GM18519 (cell line): Measurements from ENCODE around the gene MAP7D3.
A peak's percentile ranks its signal among the peaks of the same experiment; 100 is the strongest.
"Not testable (repeated sequence)": the region's sequence is repeated elsewhere in the genome, so short reads cannot be mapped to it uniquely, and the experiment has no call there.

Experiments
- ATAC-seq: cut with Tn5 transposase; IDR thresholded peaks from one replicate; pipeline ENCODE4 v1.9.1; 2021; ENCODE audit warnings: mild to moderate bottlenecking, moderate library complexity; ENCODE audit not compliant: unreplicated experiment, low FRiP score

The MAP7D3 gene

DNA sequence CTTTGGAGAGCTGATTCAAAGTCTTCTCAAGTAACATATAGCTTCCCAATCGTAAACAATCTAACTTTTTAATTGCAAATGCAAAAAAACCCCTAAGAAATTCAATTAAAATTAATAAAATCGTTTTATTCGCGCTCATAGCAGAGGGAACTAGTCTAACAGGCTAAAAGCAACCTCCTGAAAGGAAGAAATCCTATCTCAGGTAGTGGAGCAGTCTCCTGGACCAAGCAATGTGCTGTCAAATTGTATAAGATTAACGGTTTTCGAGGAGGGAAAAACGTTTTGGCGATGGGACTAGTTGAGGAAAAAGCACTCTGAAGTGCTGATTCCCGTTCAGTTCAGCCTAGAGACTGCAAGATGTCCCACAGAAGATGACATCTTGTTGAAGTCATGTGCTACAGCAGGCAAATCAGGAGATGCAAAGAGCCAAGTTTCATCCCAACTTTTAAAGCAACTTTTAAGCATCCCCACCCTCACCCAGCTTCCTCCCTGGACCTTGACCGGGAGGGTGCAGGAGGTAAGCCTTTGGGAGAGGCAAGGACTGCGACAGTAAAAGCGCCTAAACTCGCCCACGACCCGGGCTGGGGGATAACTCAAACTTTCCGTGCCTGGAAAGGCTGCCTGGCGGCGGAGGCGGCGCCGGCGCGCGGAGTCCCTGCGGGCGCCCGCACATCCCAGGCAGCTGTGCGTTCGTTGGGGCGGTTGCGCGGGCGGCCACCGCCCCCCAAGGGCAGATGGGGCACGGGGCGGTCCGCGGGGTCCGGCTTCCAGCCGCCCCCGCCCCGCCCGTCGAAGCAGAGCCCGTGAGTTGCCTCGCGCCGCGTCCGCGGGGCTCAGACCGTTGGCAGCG lies 784 bp downstream of the MAP7D3 start:
- ATAC-seq = peak; percentile 26

DNA sequence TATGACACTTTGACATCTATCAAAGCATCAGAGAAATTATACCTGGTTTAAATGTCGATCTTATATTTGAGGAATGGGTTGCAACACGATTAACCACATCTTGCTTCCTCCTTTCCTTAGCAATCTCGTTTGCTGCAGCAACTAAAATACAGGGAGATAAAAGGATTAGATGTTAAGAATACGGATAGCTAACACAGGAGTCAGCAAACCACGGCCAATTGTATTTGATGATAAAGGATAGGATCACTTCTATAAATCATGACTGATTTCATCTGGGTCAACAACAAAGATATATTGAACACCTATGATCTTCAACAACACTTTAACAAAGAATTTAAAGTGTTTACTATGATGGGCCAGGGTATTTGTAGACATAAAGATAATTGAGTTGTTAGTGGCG lies 5.0 kb downstream of the MAP7D3 start:
- no peak for ATAC-seq

DNA sequence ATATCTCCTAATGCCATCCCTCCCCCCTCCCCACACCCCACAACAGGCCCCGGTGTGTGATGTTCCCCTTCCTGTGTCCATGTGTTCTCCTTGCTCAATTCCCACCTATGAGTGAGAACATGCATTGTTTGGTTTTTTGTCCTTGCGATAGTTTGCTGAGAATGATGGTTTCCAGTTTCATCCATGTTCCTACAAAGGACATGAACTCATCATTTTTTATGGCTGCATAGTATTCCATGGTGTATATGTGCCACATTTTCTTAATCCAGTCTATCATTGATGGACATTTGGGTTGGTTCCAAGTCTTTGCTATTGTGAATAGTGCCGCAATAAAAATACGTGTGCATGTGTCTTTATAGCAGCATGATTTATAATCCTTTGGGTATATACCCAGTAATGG lies 13.4 kb downstream of the MAP7D3 start:
- not testable (repeated sequence) for ATAC-seq

DNA sequence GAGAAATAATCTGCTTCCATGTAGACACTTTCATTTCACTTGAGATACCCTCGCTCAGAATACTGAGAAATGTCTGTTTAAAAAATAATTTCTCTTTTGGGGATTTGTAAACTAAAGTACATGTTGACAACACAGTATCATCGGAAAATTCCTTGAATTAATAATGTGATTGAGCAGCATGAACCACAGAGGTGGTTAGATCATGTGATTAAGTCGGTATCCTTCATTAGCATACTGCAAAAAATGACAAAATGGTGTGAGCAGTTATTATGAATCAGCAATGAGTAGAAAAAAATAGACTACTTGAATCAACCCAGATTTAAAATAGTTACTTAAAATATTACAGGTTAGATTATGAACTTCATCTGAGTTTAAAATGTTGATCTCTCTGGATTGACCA lies 14.1 kb downstream of the MAP7D3 start:
- ATAC-seq = no peak

DNA sequence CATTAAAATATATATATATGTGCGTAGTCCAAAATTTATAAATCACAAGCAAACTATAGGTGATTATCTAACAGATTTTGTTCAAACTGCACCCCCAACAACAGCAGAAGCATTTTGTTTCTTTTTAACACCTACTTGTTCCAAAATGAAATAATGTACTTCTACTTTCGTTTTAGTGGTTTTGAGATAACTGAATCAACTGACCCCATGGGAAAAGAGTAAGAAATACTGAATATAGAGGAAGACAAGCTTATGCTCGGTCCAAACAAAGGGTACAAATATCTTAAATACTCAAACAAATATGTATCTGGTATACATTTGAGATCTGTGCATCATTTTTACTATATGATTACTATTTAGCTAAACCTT lies 22.4 kb downstream of the MAP7D3 start:
- ATAC-seq = no peak

DNA sequence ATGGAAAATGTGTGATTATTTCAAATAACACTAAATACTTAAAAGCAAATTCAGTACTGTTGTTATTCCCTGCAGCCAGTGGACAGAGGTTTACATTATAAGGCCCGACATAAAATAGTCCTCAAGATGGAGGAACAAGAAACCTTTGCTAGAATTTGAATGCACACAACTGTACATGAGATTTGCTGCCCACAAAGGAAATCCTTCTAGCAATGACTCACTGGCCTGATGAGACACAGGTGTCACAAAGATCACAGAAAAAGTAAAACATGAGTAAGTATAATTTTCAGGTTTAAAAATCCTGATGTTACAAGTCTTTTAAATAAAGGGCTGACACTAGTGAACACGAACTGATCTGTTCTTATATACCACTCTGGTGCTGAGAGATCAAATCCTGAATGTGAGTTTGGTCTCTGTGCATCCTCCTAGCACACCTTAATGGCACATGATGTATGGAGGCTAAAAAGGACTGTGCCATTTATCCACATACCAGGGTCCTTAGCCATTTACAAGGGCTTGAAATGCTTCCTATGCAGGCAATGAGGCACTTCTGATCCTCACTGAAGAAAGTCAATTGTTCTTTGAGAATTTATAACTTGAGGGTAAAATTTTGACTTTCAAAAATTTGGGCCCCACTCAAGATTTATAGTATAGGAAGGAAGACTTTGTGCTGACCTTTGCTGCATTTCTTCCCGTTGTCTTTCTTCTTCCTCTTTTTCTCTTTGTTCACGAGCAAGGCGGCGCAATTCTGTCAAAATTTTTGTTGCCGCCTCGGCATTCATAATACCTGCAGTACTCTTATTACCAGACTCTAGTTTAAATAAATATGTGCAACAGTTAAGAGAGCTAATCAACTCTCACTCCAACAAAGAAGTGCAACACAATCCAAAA lies 23.0 kb downstream of the MAP7D3 start:
- peak; percentile 45 for ATAC-seq

DNA sequence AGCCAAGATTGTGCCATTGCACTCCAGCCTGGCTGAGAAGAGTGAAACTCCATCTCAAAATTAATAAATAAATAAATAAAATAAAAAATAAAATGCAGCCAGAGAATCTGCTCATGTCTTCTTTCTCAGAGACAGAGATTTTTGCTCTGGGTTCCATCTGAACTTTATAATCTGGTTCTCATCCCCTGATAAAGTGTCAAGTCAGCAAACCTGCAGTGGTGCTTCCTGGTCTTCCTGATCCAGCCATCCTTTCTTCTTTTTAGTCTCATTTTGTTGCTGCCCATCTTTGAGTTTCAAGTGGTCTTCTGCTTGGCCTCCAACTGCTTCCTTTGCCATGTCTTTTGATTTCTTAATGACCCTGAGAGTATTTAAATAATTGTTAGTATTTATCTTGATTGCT lies 24.1 kb downstream of the MAP7D3 start:
- no peak for ATAC-seq

DNA sequence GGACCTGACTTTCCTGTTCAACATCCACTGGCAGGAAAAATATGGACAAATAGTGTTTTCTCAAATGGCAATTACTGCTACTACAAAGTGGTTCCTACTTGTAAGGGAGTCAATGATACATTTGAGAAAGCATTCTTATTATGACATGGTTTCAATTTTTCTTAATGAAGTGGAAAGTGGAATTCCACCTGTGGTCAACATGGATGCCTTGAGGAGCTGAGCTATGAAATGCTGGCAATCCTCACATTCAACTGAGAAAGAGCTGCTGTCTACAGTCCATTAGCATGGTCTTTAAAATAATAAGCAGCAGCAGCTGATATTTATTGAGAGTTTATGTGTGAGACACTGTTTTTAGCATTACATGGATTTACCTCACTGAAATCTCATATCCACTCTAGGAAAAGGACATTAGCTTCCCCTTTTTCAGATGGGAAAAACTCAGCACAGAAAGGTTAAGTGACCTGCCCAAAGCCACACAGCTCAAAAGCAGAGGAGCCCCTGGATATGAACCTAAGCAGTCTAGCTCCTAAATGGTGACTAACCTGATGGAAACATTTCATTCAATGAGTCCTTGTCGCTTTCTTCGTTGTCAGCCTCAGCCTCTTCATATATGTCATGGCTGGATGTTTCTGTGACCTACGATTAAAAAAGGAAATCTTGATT lies 29.2 kb downstream of the MAP7D3 start:
- no peak for ATAC-seq

DNA sequence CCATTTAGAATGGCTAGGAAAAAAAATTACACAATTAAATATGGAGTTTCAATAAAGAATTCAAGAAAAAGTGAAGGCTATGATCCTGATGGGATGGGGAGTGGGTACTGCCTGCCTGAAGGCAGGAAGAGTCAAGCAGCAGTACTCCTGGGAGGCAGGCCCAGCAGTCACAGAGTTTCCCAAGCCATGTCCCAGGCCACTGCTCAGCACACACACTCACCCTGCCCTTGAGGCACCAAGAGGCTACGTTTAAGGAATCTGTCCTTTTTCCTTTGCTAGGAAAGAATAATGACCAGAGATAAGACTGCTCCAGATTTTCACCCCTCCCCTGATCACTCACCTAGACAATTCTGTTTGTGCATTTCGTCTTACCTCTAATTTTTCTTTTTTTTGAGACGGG lies 30.2 kb downstream of the MAP7D3 start:
- ATAC-seq = no peak

DNA sequence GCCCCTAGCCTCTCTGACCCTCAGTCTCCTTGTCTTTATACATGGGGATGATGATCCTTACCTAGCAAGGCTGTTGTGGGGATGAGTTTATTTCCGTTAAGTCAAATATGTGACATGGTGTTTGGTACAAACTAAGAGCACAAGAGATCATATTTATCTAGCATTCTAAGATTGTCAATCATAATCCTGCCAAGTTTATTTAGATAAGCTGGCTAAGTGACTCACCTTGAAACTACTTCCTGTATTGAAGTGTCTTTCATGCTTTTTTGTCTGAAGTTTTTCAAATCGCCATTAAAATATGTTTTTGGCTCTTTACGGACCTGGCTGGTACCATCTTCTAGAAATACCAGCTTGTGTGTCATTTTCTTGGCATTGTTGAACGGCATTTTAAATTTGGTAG lies 30.7 kb downstream of the MAP7D3 start:
- no peak for ATAC-seq

DNA sequence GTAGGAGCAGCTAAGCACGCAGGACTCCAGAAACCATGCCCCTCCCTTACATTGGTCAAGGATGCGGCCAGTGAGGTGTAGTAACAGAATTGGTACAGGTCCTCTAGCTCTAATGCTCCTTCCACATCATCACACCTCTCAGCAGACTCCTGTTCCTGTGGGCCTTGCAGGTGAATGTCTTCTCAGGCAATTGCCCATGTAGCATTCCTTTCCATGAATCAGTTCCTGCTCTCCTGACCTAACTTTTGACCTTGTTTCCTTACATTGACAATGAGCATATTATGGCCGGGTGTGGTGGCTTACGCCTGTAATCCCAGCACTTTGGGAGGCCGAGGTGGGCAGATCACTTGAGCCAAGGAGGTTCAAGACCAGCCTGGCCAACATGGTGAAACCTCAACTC lies 31.3 kb downstream of the MAP7D3 start:
- ATAC-seq = no peak

DNA sequence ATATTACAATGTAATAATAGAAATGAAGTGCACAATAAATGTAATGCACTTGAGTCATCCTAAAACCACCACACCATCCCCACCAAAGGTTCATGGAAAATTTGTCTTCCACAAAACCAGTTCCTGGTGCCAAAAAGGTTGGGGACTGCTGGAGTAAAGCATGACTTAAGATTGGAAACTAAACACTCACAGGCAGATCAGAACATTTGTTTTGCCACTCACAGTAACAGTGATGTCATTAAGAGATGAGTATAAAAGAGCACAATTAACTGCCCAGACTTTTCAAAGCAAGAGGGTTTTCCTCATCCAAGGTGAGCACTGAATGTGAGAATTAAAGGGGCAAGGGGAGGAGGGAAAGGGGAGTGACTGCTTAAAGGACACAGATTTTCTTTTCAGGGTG lies 35.6 kb downstream of the MAP7D3 start:
- no peak for ATAC-seq

DNA sequence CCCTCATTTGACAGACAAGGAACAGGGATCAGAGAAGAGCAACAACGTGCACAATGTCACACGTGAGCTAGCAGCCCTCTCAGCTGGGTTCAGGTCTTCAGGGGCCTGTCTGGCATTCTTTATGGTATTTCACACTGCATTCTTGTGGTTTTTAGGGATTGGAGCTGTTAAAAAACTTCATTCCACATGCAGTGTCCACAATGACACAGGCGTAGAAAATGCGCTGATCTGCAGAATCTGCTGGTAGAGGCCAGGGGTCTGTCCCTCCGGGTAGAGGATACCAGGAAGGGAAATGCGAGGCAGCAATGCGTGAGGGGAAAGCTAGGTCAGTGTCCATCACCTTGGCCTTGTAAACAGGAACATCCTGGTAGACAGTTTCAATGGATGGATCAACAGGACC lies 36.6 kb downstream of the MAP7D3 start:
- no peak for ATAC-seq

DNA sequence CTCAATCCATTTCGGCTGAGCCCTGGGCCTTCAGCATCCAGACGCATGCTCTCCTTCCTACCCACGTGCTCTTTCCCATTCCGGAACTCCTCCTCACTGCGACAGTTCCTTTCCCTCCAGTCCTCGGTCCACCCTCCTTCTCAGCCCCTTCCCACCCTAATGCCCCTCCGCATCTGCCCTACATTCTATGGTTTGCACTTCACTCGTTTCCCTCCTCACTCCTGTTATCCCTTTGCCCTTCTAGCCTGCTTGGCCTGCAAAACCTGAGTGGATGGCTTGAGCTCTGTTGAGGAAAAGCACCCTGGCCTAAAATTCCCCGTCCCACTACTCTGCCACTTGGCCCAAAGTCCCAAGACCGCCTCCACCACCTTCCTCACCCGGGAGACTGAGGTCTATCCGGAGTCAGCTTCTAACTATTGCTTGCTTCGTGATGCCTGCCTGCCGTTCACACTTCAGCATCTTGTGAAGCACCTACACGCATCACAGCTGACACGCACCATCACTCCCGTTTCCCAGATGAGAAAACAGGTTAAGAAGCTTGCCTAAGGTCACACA lies 38.6 kb downstream of the MAP7D3 start:
- ATAC-seq = no peak

DNA sequence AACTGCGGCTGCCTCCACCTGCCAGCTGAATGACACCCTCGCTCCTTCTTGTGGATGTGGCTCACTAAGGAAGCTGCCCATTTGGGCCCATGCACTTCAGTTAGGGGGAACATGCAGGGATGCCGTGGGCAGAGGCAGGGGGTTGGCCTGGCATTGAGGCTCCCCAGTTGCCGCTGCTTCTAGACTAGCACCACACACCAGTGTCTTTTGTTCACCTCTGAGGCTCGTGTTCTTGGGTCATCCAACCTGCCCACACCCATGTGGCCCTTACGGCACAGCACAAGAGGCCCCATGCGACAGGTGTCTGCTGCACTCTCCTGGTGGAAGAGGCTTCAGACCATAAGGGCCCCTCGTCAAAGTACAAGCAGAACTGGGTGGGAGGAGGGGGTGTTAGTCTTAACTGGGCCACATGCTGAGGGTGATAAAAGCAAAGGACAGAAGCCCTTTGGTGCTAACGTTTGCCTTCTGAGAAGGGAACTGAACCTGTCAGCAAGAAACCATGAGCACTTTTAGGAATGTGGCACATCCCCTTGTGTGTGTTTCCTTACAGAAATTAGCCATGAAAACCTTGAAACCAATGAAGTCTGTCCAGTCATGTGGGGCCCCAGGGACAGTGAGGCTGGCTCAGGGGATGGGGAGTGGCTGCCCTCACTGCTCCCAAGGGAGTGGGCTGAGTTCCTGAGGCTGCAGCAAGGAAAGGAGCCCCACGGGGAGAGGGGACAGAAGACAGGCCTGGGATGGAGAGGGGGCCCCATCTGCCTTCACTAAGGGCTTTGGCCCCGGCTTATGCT lies 39.2 kb downstream of the MAP7D3 start:
- no peak for ATAC-seq

DNA sequence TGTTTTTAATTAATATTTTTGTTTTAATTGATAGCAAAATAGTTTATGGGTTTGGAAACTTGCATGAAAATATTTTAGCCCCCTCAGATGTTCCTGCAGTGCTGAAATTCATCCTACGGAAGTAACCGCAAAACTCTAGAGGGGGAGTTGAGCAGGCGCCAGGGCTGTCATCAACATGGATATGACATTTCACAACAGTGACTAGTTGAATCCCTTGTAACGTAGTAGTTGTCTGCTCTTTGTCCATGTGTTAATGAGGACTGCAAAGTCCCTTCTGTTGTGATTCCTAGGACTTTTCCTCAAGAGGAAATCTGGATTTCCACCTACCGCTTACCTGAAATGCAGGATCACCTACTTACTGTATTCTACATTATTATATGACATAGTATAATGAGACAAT lies 40.4 kb downstream of the MAP7D3 start:
- ATAC-seq = no peak

DNA sequence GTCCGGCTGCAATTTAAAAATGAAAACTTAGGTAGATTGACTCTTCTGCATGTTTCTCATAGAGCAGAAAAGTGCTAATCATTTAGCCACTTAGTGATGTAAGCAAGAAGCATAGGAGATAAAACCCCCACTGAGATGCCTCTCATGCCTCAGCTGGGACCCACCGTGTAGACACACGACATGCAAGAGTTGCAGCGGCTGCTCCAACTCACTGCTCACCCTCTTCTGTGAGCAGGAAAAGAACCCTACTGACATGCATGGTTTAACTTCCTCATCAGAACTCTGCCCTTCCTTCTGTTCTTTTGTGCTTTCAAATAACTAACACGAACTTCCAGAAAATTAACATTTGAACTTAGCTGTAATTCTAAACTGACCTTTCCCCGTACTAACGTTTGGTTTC lies 41.0 kb downstream of the MAP7D3 start:
- no peak for ATAC-seq

DNA sequence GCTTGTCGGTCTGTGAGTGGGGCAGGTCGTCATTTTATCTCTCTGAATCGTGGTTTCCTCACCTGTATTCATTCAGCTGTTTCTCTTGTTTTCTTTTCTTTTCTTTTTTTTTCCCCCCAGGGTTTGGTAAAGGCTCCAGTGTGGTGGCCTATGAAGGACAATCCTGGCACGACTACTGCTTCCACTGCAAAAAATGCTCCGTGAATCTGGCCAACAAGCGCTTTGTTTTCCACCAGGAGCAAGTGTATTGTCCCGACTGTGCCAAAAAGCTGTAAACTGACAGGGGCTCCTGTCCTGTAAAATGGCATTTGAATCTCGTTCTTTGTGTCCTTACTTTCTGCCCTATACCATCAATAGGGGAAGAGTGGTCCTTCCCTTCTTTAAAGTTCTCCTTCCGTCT lies 41.4 kb downstream of the MAP7D3 start:
- no peak for ATAC-seq

DNA sequence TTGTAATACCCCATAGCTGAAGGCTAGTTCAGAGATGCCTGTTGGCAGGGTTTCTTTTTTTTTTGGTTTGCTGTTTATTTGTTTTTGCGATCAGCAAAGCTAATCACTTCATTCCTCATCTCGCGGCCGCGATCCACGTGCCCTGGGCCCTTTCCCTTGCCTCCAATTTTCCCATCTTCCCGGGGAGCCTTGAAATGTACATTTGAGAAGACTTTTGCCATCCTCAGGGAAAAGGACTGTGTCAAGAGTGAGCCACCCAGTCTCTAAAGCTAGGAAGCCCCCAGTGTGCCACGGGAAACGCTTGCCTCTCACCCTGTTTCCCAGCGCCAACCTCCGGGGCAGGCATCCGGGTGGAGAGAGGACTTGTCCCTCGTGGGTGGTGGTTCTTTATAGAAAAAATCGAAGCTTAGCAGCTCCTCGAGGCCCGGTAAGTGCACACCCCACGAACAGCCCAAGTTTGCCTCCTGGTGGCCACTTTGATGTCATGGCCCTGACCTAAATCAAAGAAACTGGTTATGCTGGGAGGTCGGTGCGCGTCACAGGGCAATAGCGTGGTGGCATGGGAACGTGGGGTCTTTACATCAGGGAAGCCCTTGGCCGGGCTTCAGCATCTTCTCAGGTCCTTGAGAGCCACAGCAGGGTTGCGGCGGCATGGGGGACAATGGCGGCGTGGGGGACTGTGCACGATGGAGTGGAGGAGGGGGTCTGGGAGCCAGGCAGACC lies 42.0 kb downstream of the MAP7D3 start:
- no peak for ATAC-seq

DNA sequence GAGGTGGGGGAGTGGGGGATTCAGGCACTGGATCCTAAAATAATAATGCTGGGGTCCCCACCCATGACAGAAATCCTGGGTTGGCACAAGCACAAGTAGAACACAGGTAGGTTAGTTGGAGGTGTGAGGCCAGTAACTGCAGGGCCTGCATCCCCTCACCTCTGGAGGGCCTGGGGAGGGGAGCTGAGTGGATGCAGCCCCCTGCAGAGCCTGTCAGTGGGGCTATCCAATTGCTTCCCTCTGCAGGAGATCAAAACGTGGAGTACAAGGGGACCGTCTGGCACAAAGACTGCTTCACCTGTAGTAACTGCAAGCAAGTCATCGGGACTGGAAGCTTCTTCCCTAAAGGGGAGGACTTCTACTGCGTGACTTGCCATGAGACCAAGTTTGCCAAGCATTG lies 43.7 kb downstream of the MAP7D3 start:
- no peak for ATAC-seq
